ENCODE data around the gene EIF6.
"Not testable (repeated sequence)": the region's sequence is repeated elsewhere in the genome, so short reads cannot be mapped to it uniquely, and the experiment has no call there.

Gene EIF6

DNA sequence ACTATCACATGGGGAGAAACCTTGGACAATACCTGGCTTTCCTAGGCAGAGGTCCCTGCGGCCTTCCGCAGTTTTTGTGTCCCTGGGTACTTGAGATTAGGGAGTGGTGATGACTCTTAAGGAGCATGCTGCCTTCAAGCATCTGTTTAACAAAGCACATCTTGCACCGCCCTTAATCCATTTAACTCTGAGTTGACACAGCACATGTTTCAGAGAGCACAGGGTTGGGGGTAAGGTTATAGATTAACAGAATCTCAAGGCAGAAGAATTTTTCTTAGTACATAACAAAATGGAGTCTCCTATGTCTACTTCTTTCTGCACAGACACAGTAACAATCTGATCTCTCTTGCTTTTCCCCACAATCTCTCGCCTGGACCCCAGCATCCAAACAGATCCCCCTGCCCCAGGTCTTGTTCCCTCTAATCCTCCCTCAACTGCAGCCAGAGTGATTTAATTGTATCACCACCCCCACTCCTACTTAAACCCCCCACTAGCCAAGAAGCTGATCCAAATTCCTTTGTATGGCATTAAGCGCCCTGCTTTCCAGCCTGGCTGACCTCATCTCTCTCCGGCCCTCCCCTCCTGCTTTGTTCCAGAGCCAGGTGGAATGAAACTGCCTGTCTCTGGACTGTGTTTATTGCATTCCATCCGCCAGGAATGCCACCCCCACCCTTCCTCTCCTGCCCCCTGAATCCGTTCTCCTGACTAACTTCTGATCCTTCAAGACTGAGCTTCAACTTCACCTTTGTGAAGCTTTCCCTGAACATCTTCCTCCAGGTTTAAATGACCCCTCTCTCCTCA, 21.6 kb downstream of the EIF6 start:
- in situ Hi-C loops (cut with MboI; ENCODE audit: low sequenced_read_pairs): not testable (repeated sequence)

DNA sequence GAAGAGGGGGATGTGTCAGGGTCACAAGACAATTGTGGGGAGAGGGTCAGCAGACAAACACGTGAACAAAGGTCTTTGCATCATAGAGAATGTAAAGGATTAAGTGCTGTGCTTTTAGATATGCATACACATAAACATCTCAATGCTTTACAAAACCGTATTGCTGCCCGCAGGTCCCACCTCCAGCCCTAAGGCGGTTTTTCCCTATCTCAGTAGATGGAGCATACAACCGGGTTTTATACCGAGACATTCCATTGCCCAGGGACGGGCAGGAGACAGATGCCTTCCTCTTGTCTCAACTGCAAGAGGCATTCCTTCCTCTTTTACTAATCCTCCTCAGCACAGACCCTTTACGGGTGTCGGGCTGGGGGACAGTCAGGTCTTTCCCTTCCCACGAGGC, 22.3 kb downstream of the EIF6 start:
- in situ Hi-C loops (cut with MboI; ENCODE audit: low sequenced_read_pairs): not testable (repeated sequence)

DNA sequence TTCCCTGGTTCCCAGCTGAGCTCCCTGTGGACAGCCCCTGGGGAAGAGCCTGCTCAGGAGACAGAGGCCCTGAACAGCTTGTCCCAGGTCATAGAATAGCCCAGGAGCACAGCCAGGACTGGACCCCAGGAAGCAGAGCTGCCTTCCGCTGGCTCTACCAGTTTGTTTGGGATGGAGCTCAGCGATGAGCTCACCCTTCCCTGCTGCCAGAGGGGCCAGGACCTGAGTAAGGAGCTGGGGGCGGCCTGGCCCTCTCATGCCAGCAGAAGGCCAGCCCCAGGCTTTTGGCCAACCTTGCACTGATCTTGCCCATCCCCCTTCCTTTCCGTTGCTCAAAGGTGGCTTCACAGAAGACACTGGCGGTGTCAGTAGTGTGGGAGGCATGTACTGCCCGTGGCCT, 24.1 kb downstream of the EIF6 start:
- in situ Hi-C loops (cut with MboI; ENCODE audit: low sequenced_read_pairs): no loop called here

DNA sequence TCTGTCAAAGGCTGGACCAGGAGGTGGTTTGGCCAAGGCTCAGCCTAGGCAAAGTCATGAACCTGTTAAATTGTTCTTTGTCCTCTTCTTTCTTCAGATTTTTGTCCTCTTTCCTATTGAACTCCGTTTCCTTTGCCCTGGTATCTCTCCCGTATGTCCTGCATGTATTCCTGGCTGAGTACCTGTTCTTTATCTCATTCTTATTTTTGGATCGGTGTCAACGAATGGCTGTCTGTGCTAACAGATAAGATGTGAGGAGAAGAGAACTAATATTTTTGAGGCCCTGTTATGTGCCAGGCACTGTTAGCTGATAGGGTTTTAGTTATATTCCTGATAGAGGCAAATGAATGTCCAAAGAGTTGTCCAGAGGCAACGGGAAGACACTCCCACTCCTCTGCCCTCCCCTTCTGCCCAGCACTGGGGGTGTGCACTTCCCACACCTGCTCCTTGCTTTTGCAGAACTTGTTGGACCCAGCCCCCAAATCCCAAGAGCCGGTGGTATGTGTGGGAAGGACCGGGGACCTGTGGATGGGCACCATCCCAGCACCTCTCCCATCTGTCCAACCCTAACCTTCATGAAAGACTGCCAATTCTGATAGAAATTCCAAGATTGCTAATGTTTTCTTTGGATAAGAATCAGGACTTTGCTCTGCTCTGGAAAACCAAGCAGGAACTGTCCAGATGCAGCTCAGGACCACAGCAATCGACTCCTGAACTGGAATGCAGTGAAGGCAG, 27.2 kb downstream of the EIF6 start:
- in situ Hi-C loops (cut with MboI; ENCODE audit: low sequenced_read_pairs): no loop called here

DNA sequence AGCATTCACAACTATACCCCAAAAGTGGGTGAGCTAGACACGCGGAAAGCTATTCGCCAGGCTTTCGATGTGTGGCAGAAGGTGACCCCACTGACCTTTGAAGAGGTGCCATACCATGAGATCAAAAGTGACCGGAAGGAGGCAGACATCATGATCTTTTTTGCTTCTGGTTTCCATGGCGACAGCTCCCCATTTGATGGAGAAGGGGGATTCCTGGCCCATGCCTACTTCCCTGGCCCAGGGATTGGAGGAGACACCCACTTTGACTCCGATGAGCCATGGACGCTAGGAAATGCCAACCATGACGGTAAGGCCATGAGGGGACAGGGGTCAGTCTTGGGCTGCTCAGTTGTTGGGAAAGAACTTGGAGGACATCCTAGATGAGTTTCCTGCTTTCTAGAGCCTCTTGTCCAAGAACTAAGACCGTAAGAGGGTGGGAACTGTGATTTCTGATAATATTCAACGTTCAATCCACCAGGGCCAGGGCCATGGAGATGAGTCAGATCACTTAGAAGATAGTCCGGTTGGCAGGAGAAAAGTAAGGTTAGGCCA, 30.0 kb downstream of the EIF6 start:
- in situ Hi-C loops (cut with MboI; ENCODE audit: low sequenced_read_pairs): no loop called here

DNA sequence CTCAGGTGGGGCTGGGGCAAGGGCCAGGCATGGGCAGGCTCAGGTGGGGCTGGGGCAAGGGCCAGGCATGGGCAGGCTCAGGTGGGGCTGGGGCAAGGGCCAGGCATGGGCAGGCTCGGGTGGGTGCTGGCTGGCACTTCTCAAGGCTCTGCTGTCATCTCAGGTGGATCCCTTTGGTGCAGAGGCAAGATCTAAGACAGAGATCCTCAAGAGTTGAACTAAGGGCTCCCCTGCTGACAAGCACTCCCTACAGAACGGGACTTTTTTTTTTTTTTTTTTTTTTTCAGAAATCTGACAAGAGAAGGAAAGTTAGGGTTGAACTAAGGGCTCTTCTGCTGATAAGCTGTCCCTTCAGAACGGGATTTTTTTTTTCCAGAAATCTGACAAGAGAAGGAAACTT, 31.6 kb downstream of the EIF6 start:
- in situ Hi-C loops (cut with MboI; ENCODE audit: low sequenced_read_pairs): no loop called here

DNA sequence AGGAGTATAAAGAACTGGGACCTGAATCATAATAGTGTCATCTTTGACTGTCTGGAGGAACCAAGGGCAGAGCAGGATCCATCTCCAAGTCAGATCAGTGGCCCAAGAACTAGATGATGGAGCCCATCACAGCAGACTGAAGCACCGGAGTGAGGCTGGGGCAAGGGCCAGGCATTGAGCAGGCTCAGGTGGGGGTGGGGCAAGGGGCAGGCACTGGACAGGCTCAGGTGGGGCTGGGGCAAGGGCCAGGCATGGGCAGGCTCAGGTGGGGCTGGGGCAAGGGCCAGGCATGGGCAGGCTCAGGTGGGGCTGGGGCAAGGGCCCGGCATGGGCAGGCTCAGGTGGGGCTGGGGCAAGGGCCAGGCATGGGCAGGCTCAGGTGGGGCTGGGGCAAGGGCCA, 32.0 kb downstream of the EIF6 start:
- in situ Hi-C loops (cut with MboI; ENCODE audit: low sequenced_read_pairs): not testable (repeated sequence)

DNA sequence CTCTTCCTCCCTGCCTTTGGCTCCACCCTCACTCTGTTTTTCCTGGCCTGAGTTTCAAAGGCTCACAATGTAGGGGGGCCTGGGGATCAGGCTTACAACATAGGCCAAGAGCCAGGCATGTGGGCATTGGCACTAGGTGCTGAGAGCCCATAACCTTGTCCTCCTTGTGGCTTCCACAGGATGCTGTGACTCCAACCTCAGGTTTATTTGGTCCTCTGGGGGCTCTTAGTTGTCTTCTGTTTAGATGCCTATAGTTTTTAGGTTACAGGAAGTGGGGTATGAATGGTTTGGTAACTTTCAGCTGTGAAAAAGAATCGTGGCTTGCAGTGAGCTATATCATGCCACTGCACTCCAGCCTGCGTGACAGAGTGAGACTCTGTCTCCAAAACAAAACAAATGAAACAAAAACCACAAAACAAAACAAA, 32.5 kb downstream of the EIF6 start:
- in situ Hi-C loops (cut with MboI; ENCODE audit: low sequenced_read_pairs): no loop called here

DNA sequence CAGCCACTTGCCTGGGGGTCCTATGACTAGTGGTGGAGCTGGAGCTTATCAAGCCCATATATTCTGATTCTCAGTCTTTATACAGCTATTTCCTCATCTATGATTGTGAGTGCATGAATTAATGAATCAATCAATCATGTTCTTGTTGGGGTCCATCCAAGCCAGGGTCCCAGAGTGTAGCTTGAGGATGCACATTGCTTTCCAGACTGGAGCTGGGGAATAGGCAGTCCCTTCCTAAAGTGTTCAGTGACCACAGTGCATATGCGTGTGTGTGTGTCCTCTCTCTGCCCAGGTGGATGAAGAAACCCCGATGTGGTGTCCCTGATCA, 33.0 kb downstream of the EIF6 start:
- in situ Hi-C loops (cut with MboI; ENCODE audit: low sequenced_read_pairs): no loop called here

DNA sequence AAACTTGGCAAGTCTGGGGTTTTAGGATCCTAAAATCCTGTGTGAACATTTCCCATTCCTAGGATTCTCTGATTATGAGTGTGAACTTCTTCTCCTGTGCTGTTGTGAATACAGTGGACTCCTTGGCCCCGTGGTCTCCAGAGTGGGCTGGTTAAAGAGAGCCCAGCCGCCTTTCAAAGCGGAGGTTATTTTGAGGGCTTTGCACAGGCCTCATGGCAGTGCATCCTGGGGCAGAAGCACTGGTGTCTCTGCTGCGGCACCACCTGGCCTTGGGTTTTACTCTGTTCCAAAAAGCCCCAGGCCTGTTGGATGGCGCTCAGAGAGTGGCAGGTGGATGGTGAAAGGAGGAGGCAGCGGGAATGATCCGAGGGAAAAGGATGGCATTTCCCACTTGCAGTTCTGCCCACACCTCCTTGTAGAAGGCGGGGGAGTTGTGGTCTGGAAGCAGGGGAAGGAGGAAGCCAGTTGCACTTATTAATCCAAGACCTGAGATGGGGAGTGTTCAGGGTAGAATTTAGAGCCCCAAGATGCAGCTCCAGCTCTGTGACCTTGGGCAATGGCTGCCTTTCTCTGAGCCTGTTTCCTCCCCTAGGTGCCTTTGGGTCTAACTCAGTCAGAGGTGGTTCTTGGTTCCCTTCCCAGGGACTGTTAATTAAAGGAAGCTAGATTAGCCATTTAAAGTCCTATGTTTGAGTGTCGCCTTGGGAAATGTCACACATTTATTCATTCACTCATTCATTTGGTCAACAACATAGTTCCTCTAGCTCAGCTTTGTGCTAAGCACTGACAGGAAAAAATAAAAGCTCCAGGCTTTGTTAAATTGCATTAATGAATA, 35.7 kb downstream of the EIF6 start:
- in situ Hi-C loops (cut with MboI; ENCODE audit: low sequenced_read_pairs): no loop called here

DNA sequence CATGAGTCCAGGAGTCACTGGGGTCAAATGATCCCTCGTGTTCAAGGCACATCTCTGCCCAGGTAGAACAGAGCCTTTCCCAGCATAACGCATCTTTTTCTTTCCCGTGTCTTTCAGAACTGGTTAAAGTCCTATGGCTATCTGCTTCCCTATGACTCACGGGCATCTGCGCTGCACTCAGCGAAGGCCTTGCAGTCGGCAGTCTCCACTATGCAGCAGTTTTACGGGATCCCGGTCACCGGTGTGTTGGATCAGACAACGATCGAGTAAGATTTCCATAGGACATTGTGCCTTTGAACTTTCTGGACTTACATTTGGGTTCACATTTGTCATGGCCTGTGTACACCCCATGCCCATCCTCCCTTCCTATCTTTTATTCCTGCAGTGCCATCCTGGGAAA, 37.8 kb downstream of the EIF6 start:
- in situ Hi-C loops (cut with MboI; ENCODE audit: low sequenced_read_pairs): no loop called here

DNA sequence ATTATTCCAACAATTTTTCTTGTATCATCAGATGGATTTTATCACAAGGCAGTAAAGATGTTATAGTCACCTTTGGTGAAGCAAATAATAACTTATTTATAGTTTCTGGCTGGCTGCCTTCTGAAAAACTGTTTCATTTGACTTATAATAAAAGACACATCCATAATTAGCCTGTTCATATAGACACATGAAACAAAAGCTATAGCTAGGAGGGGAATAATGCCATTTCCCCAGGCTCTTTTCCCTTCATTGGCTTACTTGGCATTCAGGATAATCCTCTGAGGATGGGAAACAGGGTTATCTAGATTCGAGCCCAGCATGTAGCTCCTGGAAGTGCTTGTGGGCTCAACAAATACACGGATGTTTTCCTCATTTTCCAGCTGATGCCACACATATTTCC, 40.6 kb downstream of the EIF6 start:
- in situ Hi-C loops (cut with MboI; ENCODE audit: low sequenced_read_pairs): no loop called here

DNA sequence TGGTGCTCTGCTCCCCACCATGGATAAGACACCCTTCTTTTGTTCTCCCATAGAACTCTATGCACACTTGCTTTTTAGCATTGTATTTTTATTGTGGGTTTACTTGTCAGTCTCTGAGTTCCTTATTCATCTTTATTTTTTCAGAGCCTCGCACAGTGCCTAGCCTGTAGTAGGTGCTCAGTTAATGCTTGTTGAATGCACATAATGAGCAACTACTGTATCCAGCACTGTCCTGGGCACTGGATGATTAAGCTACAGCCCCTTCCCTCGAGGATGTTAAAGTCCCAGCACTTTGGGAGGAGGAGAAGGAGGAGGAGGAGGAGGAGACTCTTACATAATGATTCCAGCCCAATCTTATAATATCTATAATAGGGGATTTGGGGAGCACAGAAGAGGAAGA, 41.3 kb downstream of the EIF6 start:
- in situ Hi-C loops (cut with MboI; ENCODE audit: low sequenced_read_pairs): no loop called here

DNA sequence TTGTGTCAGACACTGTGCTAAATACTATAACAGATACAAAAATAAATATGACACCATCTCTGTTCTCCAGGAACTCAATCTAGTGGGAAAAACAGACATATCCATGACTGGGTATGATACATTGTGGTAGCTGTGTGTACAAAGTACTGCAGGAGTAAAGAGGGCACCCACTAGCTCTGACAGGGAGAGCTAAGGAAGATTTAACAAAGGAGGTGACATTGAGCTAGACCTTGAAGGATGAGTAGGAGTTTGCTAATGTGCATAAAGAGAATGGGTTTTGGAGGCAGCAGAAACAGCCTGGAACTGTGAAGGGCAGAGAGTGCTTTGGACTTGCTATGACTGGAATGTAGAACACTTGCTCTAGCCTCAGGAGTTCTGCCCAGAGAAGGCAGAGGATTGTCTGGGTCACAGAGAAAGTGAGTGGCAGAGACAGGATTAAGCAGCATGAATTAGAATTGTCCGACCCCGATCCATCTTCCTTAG, 43.7 kb downstream of the EIF6 start:
- in situ Hi-C loops (cut with MboI; ENCODE audit: low sequenced_read_pairs): no loop called here

DNA sequence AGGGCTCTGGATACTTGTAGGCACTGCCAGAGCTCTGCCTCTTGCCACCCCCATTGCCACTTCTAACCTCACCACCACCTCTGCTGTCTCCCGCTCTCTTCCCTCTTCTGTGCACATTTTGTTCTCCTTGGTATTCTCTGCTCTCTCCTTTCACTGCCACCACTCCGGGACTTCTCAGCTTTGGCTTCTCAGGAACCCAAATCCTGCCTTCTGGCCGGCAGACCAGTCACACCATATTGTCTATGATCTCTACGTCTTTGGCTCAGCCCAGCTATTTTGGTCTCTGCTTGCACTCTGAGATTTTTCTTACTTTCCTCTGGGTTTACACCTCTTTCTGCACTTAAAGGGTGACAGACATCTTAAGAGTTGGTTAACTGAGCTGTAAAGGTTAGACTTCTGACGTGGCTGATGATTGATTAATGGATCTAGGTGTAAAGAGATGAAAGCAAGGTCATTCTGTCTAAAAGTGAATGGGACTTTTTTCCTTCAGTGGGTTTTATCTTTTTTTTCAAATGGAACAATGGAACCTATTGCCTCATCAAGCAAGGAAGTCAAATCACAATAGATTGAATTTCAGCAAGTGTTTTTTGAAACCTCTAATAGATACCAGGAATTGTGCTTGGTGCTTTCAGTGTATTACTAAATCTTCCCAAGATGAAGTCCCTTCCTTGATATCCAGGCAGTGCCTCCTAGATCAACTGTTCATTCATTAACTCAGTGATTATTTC, 44.3 kb downstream of the EIF6 start:
- in situ Hi-C loops (cut with MboI; ENCODE audit: low sequenced_read_pairs): no loop called here

DNA sequence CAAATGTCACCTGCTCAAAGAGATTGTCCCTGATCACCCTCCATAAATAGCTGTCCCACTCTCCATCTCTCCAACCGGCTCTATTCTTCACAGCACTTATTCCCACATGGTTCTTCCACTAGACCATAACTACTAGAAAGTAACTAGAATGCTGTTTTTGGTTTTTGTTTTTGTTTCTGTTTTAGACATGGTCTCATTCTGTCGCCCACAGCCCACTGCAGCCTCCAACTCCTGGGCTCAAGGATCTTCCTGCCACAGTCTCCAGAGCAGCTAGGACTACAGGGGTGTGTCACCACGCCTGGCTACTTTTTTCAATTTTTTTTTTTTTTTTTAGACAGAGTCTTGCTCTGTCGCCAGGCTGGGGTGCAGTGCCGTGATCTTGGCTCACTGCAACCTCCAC, 45.8 kb downstream of the EIF6 start:
- in situ Hi-C loops (cut with MboI; ENCODE audit: low sequenced_read_pairs): no loop called here

DNA sequence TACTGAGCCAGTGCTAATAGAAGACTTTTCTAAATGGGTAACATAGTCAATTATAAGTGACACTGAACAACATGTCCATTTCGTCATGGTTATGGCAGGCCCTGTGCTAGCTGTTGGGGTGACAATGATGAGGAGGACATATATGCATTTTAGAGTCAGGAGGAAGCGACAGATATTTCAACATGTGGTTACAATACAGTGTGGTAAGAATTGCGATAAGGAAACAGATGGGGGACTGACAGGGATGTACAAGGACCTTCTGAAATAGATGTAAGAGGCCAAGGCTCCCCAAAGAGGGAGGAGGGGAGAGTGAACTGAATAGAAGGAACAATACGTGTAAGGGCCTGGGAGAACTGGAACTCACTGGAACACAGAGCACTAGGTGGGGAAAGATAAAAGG, 46.4 kb downstream of the EIF6 start:
- in situ Hi-C loops (cut with MboI; ENCODE audit: low sequenced_read_pairs): no loop called here

DNA sequence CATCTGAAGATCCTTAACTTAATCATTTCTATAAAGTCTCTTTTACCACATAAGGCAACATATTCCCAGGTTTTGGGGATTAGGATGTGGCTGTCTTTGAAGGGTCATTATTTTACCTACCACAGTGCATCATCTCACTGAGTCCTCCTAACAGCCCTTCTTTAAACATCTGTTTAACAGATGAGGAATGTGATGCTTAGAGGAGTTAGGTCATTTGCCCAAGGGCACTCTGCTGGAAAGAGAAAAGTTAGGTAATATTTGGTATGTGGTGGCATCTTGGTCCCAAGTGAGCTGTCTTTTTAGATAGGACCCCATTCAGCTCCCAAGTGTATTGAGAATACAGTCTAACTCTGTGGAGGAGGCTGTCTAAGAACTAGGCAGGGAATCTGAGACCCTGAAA, 47.1 kb downstream of the EIF6 start:
- in situ Hi-C loops (cut with MboI; ENCODE audit: low sequenced_read_pairs): no loop called here

DNA sequence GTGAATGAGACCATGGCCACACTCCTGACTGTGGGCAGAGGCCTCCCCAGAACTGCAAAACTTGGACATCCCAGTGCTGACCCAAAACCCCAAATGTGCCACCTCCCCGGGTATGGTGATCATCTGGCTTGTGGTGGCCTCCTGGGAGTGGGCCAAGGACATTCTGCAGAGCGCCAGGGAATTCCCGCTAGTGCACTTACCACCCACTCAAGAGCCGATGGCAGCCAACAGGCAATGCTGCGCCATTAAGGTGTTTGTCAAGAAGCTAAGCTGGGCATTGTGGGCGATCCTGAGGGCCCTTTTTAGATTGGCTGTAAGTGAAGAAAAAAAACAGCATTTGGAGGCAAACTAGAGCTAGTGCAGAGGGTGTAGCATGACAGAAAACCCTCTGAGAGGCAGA, 48.7 kb downstream of the EIF6 start:
- in situ Hi-C loops (cut with MboI; ENCODE audit: low sequenced_read_pairs): no loop called here

DNA sequence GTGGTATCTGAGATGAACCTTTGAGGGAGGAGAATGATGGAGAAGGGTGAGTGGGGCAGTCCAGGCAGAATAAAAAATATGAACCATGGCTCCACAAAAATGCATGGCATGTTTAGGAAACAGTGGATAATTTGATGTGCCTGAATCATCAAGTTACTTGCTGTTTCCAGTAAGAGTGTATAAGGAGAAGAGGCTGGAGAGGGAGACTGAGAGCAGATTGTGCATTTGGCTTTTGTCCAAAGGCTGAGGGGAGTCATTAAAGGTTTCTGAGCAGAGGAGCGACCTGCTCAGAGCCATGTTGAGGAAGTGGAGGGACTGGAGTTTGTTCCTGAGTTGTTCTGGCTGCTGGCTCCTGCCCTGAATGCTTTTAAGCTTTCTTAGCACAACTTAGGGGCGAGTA, 52.0 kb downstream of the EIF6 start:
- in situ Hi-C loops (cut with MboI; ENCODE audit: low sequenced_read_pairs): no loop called here
